GM19455 (cell line): ENCODE results near the gene RNF44.
A peak's percentile ranks its signal among the peaks of the same experiment; 100 is the strongest.
"Not testable (repeated sequence)": the region's sequence is repeated elsewhere in the genome, so short reads cannot be mapped to it uniquely, and the experiment has no call there.

Source experiments
- ATAC-seq: cut with Tn5 transposase; IDR thresholded peaks from one replicate; pipeline ENCODE4 v1.9.1; 2021; ENCODE audit not compliant: unreplicated experiment

The RNF44 gene

DNA sequence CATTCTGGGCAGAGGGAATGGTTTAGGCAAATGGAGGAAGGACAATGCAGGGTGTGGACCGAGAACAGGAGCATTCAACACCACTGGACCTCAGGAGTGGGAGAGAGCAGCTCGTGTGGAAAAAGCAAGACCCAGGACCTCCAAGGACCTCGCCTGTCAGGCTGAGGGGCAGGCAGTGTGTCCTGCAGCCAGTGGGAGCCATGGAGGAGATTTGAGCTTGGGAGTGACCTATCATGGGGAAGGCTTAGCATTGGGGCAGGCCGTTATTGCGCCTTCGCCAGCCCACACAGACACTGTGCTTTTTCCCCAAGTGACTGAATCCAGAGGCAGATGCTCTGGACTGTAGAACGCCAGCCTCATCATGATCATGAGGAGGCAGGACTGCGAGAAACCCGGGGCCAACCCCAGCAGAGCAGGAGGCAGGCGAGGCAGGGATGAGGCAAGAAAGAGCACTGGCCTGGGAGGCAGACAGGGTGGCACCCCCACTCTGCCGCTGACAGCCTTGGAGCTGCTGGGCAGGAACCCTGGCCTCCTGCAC, 15.2 kb upstream of the RNF44 start:
- ATAC-seq = no peak

DNA sequence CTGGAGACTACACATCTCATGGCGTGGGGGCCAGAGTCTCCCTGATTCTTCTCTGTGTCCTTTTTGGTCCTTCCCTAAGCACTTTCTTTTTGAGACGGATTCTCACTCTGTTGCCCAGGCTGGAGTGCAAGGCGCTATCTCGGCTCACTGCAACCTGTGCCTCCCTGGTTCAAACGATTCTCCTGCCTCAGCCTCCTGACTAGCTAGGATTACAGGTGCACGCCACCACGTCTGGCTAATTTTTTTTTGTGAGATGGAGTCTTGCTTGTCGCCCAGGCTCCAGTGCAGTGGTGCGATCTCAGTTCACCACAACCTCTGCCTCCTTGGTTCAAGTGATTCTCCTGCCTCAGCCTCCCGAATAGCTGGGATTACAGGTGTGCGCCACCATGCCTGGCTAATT, 13.7 kb upstream of the RNF44 start:
- ATAC-seq = not testable (repeated sequence)

DNA sequence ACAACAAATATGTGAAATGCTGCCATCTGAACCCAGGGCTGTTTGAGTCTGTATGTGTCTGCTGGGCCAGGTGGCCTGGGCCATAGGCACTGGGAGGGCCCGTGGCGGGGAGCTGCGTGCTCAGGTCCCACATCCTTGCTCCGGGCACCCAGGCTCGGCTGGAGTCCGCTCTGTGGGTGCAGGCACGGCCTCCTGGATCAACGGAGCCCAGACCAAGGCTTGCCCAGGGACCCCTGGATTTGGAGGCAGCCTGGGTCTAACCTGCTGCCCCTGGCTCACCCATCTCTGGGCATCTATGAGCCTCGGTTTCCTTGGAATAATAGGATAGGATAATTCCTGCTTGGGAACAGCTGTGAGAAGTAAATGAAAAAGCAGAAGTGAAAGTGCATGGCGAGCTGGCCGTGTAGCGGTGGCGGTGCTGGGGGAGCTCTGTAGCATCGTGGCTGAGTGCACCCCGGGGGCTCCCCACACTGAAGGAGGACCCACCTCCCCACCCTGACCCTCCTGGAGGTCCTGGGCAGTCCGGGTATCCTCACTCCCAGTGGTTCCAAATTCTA, 13.2 kb upstream of the RNF44 start:
- no peak for ATAC-seq

DNA sequence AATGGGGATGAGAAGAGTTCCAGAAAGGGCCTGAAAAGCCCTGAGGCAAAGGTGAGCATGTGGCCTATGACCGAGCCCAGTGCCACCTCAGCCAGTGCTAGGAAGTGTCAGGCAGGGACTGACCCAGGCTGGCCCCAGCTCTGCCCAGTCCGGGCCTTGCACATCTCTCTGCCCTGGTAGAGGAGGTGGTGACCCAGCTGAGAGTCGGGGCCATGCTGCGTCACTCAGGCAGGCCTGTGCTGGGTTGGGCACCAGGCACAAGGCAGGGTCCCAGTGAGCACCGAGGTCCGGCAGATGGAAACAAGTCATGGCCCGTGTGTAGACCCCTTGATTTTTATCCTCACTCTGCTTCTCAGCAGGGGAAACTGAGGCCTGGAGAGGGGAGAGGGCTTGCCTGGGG, 12.7 kb upstream of the RNF44 start:
- no peak for ATAC-seq

DNA sequence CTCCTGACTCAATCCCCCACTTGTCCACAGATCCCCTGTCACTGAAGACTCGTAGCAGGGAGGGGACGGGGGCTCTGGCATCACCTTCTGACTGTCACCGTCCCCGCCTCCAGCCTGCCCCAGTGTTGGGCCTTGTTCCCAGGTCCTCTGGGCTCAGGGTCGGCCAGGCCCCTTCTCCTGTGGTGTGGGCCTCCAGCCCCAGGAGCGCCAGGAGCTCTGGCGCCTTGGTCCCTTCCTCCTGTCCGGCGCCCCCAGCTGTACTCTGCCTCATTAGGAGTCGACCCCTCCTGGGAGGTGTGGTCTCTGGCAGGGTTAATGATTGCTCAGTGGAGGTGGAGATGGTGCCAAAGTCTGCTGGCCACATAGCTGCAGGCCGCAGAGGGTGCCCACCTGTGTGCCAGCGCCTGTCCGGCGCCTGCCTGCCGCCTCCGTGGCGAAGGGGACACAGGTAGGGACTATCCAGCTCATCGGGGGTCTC, 11.8 kb upstream of the RNF44 start, which contains the start of gene CDHR2:
Gene CDHR2, plus strand, starts transcription at position 376 of the 478 bp plus-strand sequence. CDS start 16,011 bp downstream, outside the sequence.
- no peak for ATAC-seq

DNA sequence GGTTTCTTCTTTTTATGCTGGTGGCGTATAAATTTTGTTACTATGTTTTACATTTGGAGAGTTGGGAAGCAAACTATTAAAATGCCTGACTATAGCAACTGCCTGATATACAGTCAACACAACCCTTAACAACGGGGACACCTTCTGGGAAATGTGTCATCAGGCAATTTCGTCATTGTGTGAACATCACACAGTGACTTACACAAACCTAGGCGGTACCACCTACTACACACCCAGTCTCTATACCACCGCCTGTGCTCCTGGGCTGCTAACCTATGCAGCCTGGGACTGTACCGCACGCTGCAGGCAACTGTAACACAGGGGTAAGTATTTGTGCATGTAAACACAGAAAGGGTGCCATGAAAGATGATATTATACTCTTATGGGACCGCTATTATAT, 10.6 kb upstream of the RNF44 start:
- no peak for ATAC-seq

DNA sequence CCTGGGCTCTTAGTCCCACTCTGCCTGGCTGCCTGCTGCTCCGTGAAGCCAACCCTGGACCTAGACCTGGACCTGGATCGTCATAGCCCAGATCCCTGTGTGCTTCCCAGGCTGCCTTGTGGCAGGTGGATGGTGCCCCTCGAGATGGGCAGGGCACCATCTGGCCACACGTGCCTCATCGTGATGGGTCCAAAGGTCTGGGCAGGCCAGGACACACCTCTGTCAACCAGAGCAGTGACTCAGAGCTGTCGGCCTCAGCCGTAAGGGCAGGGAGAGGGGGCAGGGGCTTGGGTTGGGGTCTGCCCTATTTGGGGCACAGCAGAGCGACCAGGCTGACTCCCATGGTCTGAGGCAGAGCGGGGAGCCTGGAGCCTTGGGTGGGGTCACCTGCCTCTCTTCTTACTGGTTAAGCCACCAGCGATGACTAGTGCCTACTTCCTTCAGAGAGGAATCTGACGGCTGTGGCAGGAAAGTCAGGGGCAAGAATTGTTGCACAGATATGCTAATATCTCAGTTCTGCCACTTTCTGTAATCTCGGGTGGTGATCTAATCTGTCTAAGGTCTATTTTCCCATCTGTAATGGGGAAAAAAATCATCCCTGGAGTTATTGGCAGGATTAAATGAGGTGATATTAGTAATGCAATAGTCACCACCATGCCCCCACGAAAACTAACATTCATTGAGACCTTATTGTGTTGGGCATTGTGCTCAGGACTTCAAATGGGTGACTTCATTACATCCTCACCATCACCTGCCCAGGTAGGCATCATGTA, 8.7 kb upstream of the RNF44 start:
- ATAC-seq = no peak

DNA sequence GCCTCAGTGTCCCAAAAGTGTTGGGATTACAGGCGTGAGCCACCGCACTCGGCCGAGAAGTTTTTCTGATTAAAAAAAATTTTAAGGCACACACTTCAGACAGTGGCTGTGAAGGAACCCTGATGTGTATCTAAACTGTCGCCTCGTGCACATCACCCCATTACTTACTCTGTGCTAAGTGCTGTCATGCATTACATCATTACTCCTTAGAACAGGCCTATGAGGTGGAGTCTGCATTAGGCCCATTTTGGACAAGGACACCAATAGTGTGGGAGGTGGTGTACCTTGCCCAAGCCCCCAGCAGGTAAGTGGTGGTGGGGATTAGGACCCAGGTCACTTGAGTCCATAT, 8.2 kb upstream of the RNF44 start:
- no peak for ATAC-seq

DNA sequence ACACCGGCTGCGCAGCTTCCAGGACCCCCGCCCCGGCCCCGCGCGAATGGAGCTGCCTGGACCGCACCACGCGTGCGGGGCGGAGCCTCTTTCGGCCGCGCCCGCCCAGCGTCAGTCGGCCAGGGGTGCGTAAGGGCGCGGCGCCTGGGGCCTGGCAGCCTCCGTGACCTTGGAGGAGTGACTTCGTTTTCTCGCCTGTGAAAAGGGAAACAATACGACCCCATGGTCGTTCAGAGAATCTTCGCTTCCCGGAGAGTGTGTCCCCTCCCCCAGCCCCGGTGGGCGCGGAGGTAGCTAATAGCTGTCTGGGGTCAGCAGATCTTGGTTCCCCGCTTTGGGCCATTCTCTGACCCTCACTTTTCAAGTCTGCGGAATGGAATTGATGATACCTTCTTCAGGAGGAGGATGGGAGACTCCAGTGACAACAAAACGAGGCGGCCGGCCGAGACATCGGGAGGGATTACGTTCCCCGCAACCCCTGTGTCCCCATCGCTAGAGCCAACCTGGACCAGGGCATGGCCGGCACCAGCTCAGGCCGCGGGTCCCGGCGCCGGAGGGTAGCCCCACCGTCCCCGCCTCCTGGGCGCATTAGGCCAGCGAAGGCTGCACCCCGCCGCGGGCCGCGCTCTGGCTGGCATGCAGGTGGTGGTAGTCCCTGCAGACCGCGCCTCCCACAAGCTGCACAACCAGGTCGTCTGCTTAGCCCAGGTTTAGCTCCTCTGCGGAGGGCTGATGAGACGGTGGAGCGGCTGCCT, 6.4 kb upstream of the RNF44 start:
- ATAC-seq = peak; percentile 77

DNA sequence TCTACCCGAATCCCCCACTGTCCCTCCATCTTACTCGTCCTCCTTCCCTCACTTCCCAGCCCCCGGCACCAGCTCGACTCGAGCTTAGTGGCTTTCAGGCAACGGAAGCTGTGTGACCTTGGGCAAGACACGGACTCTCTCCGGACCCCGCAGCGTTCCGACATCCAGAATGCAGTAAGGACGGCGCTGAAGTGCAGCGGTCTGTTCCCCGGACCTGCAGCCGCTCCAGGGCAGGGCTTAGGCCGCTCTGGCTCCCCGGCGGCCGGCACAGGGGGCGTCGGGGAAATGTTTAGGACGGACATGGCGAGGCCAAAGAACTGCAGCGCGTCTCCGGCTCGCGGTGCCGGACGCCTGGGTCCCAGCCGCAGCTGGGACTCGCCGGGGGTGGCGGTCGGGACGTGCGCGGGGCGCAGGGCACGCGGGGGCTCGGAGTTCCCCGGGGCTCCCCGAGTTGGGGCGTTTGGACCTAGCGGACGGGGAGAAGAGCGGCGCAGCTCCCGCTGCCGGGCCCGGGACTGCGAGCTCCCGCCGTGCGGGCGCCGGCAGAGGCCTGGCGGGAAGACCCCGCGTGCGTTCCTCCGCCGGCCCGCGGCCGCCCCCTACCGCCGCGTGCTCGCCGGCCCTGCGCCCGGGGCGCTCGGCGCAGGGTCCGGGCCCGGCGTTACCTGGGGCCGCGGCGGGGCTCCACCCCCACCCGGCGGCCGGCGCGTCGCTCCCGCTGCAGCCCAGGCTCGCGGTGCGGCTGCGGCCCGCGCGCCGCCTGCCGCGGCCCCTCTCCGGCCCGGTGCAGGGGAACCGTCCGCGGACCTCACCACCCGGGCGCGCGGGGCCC, 5.6 kb upstream of the RNF44 start:
- peak; percentile 52 for ATAC-seq

DNA sequence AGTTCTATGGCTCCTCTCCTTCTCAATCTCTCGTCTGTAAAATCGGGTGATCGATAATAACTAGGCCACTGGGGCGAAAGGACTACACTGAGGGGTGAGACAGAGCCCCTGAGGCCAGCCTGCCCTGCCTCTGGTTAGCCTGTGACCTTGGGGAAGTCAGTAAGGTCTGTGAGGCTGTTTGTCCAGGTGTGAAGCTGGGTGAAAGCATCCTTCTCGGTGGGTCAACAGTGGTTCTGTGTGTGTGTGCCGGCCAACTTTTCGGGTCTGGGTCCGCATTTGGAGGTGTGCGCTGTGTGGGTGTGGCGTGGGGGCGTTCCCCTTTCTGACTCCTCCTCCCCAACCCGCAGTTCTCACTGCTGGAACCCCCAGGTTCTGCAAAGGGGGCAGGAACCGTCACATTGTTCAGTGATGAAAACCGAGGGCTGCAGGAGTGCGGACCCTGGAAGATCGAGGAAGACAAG, 5.0 kb upstream of the RNF44 start:
- ATAC-seq = no peak

DNA sequence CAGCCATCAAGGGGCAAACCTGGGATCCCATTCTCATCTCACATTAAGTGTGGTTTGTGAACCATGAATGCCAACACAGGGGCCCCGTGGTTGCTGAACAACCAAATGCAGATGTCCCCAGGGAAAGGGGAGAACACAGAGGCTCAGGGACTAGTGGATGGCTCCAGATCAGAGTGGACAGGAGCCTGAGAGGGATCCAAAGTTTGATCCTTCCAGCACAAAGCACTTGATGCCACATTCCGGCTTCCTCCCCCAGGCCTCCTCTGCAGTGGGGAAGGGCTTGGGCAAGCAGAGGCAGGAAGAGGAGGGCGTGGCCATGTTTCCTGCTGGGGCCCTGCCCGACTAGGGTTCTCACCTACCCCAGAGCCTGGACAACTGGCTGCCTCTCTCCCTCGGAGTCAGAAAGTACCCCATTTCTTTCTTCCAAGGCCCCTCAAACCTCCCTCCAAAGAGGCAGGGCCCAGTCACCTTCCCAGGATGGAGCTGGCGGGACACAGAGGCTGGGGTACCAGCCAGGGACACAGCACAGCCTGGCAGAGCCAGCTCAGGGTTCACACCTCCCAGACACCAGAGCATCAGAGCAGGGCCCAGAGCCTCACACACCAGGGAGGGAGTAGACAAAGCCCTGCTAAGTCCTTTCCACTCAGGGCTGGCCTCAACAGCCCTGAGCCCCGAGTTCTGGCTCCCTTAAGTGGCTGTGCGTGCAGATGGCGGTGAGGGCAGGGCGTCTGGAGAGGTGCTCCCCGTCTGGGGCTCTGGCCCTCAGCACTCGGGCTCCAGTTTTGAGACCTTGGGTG, 4.3 kb upstream of the RNF44 start:
- no peak for ATAC-seq

DNA sequence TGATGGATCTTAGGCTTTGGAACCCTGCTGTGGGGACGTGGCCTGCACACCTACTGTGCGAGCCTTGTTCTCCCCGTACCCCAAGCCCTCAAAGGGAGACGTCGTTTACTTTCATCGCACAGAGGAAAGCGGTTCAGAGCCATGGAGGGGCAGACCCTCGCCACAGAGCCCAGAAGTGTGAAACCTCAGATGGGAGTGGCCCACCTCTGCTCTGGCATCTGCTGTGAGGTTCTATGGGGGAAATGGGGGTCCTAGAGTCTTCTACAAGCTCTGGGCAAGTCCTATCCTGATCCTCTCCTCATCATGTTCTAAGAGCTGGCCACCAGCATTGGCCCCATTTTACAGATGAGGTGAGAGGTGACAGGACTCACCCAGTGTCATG, 3.7 kb upstream of the RNF44 start:
- ATAC-seq = no peak

DNA sequence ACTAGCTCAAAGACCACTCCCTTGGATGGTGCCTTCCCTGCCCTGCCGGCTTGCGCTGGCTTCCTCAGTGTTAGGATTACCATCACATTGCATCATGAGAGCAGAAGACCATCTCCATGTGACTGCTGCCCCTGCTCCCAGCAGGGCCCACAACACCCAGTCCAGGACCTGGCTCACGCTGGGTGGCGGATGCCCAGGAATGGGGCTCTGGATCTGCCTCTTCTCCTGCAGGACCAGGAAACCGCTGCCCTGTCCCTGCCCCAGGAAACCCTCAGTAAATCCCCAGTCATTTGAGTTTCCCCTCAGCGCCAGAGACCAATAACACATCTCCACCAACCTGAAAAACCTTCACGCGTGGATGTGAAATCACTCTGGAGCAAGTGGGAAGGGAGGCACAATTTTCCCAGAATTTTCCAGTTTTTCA, 3.3 kb upstream of the RNF44 start:
- no peak for ATAC-seq

DNA sequence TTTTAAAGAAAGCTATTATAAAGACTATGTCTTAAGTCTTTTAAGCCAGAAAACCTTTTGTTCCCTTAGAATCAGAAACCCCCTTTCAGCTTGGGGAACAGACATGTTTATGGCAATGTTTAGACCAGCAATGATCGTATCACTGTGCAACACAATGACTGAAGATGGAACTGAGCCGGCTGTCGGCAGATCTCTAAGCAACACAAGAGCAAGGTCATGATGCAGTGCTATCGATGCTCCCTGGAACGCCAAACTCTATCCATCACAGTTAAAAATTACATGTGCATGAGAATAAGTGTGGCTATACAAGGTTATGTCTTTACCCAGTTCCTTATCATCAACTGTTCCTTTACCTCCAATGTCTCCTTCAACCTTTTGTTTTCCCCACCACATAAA, 1.8 kb upstream of the RNF44 start:
- no peak for ATAC-seq

DNA sequence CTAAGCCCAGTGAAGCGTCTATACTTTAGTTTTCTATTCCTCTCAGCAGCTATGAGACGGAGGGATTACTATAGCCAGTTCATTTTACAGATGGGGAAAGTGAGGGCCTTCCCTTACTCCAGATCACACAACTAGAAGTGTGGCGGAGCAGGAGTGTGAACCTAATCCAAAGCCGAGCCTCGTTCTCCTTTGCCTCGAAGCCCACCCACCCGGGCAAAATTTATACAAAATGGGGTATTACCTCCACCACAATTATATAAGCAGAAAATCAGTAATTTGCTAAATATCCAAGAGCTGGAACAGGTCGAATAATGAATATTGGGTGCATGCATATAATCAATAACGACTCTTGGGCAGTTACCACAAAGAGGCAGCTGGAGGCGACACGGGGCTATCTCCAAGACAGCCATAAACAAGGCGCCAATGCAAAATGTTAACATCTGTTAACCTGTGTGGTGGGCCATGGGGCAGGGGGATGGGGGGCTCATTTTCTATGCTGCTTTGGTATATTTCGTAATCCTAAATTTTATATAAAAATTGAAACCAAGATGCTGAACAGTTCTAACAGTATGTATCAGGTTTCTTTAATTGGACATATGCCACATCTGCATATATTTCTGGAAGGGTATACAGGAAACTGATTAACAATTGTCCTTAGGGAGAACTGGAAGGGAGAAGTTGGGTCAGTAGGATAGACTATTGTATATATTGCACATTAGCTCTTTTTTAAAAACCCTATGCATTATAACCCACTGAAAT, 1.2 kb upstream of the RNF44 start:
- ATAC-seq = no peak

DNA sequence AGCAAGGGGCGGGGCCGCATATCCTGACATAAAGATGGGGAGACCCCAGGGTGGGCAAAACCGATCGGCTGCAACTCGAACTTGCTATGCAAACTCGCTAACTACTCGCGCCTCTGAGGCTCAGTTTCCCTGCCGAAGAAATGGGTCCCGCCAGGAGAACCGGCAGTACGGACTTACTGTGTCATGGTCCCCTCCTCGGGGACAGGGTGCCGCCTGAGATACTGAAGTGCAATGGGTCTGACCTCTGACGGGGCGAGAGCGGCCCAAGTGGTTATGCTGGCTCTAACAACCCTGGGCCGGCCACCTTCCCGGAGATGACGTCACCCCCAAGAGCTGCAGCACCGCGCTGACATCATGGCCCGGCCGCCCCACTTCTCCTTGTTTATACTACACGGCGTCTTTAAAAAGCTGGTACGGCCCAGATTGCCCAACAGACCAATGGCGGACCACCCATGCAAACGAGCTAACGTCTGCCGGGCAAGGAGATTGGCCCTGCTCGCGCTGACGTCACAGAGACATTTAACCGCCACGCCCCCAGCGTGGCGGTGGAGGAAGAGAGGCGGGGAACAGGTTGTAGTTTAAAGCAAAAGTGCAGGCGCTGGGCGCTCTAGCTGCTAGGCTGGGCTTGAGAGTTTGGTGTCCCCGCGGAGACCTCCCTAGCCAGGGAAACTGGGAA, 490 bp upstream of the RNF44 start:
- ATAC-seq = peak; percentile 65

DNA sequence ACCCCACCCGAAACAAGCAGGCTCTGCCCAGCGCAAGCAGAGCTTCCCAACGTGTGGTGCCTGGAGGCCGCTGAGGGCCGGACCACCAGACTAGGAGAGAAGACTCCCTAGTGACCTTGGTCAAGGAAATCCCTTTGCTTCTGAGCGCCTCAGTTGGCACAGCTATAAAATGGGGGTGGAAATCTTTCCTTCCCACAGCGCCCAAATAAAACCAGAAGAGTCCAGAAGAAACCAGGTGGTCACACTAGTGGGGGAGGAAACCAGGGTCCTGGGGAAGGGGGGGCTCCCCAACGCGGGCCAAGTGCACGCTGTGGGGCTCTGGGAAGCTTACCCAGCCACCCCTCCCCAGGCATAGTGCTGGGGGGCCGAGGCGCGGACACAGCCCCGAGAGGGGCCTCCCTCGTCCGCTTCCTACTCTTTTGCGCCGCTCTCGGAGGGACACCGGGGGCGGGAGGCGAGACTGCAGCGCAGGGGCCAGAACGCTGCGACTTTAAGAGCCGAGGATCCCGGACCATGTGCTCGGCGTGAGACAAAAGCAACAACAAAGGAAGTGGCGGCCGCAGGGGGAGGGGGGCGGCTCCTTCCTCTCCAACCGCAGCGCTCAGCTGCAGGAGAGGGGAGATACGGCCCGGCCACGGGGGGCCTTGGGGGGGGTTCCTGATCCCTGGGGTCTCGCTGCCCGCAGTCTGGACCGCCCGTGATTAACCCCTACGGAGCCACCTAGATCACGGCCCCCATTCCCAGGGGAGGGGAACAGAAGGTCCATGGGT, 885 bp downstream of the RNF44 start:
- ATAC-seq = no peak
